Ureter (tissue), 1 donor: Measurements from ENCODE around the gene CEACAM16. TPM values are rescaled to one million over a fixed set of nuclear protein-coding genes. Genes with fewer than 3 reads are reported as not detected.
"Not testable (repeated sequence)": the region's sequence is repeated elsewhere in the genome, so short reads cannot be mapped to it uniquely, and the experiment has no call there.

Experiments
- DNase-seq: peaks from one replicate; pipeline ENCODE4 v3.0.0-alpha.2; 2020; ENCODE audit warnings: low spot score
- total RNA-seq: library from RNA; stranded (reverse); gene quantifications from one replicate; pipeline ENCODE4 v1.2.4, GENCODE V29; 2023
- donor health status: DM: yes; HTN: yes; CAD: no.

Gene CEACAM16
- total RNA-seq, 1 donor from 2014 or later = not detected

DNA sequence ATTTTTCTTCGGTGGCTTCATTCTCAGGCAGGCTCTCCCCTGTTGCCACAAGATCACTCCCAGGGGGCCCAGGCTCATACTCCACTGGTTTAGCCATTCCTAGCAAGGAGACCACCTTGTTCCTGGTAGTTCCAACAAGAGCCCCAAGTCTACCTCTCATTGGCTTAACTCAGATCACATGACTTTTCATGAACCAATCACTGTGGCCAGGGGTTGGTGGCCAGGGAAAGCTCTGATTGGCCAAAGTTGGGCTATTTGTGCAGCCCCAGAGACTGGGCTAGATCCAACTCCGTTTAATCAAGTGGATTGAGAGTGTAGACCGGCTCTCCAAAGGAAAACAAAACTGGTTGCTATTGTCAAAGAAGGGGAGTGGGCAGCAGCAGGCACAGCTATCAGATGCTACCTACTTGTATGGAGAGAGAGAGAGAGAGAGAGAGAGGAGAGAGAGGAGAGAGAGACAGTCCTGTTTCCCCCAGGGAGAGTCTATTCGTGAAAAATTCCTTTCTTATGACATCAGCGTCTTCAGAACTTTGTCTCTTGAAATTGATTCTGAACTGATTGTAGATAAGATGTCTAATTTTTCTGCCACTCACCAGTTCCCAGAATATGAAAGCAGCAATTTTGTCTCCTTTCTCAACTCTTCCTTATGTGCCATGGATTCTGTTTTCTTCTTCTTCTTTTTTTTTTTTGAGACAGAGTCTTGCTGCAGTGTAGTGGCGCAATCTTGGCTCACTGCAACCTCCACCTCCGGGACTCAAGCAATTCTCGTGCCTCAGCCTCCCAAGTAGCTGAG lies 21.7 kb upstream of the CEACAM16 start:
- no peak for DNase-seq

DNA sequence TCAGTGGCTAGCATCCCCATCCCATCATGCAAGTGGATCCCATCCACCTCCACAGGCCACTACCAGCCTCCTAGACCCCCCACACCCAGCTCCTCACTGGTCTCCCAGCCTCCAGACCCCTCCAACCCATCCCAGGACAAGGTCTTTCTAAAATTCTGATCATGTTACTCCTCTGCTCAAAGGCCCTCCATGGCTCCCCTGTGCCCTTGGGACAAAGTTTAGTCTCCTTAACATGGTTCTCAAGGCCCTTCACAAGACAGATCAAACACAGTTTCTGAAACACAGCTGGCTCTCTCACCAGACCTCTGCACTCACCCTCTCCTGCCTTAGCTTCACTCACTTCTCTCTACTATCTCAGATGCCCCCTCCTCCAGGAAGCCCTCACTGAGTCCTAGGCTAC lies 18.4 kb upstream of the CEACAM16 start:
- DNase-seq = no peak

DNA sequence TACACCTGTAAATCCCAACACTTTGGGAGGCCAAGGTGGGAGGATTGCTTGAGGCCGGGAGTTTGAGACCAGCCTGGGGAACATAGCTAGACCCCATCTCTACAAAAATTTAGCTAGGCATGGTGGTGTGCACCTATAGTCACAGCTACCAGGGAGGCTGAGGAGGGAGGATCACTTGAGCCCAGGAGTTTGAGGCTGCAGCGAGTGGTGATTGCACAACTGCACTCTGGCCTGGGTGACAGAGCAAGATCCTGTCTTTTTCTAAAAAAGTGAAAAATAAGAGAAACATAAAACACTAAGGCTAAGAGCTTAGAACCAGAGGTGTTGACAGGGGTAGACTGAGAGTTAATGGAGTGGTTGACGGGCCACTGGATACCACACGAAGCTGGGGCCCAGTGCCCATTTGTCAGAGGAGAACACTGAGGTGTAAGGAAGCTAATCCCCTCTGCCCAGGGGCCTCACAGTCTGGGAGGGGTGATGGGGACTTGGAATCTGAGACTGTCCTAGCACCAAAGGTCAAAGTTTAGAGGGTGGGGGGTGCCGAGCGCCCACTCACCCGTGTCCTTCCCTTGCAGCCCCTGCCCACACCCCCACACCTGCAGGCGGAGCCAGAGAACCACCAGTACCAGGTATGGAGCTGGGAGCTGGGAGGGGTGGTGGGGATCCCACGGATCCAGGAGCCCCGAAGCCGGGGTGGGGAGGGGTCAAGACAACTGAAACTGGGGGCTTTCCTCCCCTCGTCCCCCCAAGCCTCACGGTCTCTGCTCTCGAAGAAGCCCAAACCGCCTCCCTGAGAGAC lies 16.8 kb upstream of the CEACAM16 start:
- no peak for DNase-seq

- DNase-seq = no peak
Observed at GRCh38 chr19:44682807-44683206, 16.1 kb upstream of the CEACAM16 start.

- DNase-seq = no peak
Observed at GRCh38 chr19:44683434-44684210, 15.3 kb upstream of the CEACAM16 start.

GRCh38 chr19:44684396-44684795 lies 14.6 kb upstream of the CEACAM16 start:
- DNase-seq = not testable (repeated sequence)

DNA sequence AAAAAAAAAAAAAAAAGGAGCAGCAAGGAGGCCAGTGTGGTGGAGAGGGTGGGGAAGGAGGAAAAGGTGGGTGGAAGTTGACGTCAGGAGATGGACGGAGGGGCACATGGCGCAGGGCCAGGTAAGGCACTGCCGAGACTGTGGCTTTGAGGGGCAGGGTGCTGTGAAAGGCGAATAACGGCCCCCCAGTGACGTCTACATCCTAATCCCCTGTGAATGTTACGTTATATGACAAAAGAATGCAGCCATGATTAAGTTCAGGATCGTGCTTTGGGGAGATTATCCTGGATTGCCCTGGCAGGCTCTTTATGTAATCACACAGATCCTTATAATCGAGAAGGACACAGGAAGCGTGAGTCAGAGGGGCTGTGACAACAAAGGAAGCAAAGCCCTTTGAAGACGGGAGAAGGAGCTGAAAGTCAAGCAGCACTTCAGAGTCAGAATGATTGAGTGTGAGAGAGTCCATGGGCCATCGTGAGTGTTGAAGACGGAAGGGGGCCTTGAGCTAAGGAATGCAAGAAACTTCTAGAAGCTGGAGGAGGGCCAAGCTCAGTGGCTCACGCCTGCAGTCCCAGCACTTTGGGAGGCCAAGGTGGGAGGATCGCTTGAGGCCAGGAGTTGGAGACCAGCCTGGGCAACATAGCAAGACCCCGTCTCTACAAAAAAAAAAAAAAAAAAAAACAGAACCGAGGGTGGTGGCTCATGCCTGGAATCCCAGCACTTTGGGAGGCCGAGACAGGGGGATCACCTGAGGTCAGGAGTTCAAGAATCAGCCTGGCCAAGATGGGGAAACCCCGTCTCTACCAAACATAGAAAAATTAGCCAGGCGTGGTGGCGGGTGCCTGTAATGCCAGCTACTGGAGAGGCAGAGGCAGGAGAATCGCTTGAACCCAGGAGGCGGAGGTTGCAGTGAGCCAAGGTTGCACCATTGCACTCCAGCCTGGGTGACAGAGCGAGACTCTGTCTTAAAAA lies 13.8 kb upstream of the CEACAM16 start:
- no peak for DNase-seq

- DNase-seq = no peak
Observed at GRCh38 chr19:44685877-44686276, 13.1 kb upstream of the CEACAM16 start.

DNA sequence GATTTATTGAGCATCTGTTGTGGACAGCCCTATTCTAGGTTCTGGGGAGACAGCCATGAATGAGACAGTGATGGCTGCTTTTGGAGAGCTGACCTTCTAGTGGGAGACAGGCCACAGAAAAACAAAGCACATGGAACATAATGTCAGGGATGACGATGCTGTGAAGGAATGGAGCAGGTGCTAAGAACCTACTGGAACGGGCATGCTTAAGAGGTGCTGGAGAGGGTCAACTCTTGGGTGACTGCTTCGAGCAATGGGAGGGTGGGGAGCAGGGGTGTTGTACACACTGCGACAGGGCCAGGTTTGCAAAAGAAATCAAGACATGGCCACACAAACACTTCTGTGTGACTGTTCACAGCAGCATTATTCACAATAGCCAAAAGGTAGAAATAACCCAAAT lies 12.1 kb upstream of the CEACAM16 start:
- no peak for DNase-seq

- no peak for DNase-seq
Observed at GRCh38 chr19:44687888-44688287, 11.1 kb upstream of the CEACAM16 start.

DNA sequence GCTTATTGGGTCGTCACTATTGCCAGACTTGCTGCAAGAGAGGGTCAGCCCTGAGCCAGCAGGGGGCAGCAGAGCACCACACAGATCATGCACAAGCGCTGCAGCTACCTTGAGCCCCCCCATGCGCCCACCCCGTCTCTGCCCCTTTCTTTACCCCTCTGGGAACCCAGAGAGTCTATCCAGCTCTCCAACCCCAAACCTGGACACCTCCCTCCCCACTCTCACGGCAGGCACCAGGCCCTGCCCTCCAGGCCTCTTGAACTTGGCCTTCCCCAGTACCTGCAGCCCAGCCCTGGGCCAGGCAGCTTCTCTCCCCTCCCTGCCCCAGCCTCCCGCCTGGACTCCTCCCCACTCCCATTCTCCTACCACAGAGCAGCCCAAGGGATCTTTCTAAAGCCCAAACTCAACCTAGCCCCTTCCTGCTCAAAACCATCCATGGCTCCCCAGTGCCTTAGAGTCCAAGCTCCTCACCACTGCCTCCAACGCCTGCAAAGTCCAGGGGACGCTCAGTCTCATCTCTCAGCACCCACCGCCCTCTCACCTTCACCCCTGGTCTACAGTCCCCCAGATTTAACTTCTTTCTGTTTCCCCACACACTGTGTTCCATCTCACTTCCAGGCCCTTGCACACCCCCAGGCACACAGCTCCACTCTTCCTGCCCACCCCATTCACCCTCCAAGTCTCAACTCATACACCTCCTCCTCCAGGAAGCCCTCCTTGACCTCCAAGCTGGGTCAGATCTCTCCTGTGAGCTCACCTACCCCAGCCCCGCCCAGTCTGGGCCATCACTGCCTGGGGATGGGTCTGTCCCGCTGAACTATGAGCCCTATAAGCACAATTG lies 9.4 kb upstream of the CEACAM16 start:
- DNase-seq = peak; percentile 67

- no peak for DNase-seq
Observed at GRCh38 chr19:44690131-44690440, 8.9 kb upstream of the CEACAM16 start.

DNA sequence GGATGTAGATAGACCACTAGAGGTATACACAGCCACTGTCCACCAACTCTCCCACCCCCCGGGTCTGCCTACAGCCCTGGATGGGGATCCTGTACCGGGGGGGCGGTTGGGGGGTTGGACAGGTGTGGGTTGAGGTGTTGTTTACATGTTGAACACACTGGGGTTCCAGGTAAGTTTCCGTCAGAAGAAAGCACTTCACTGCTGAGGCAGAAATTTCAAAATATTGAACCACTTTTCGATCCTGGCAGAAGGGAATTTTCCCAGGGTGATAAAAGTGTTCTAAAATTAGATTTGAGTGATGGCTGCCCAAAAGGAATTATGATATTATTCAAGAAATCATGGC lies 6.6 kb upstream of the CEACAM16 start:
- DNase-seq = no peak

GRCh38 chr19:44694184-44694579 lies 4.8 kb upstream of the CEACAM16 start:
- DNase-seq = no peak

GRCh38 chr19:44696939-44697669 lies 1.8 kb upstream of the CEACAM16 start:
- no peak for DNase-seq

DNA sequence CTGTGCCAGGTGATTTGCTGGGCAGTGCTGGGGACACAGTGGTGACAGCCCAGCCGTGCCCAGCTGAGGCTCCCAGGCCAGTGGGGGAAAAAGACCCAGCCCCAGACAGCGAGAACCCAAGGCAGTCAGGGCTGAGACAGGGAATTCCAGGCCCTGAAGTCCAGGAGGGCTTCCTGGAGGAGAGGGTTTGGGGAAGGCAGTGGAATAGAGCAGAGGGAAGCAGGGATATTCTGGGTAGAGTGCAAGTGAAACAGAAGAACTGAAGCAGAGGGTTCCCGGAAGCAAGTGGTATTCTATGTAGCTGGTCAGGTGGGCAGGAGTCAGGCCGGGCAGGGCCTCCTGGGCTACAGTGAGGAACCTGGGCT lies 1.3 kb upstream of the CEACAM16 start:
- DNase-seq = no peak

DNA sequence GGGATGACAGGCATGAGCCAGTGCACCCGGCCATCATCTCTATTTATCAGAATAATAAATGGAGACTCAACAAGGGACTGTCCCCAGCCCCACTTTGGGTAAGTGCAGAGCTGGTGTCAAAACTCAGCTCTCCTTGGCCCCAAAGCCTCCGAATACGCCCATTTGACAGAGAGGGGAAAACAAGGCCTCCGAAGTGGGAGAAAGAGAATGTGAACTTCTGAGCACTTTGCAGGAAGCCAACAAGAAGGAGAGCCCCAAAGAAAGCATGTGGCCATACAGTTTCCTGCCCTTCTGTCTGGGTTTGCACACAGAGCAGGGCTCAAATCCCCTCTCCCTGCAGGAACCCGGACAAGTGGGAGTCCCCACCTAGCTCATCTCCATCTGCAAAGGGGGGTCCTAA lies 1.6 kb downstream of the CEACAM16 start:
- no peak for DNase-seq

- no peak for DNase-seq
Observed at GRCh38 chr19:44701228-44701627, 2.3 kb downstream of the CEACAM16 start.

- no peak for DNase-seq
Observed at GRCh38 chr19:44702551-44703176, 3.7 kb downstream of the CEACAM16 start.
